ENCODE results near the gene ABHD12. TPM values are rescaled to one million over a fixed set of nuclear protein-coding genes. Genes with fewer than 3 reads are reported as not detected.

ABHD12 gene
- polyA plus RNA-seq, 1 donor (not counting 4 experiments of a cell fraction or from before 2014, with no cell fraction given), result 11.2 TPM

GRCh38 chr20:25325997-25326396 is 64.6 kb downstream of the ABHD12 start:
- no peaks in the 10 kb centered on the region for H4K20me1 ChIP-seq (ENCODE audit: control insufficient read depth, extremely low read depth, insufficient read depth, low read length)
- FAIRE-seq, result no peak
- dilution Hi-C loops (cut with MboI; ENCODE audit: extremely low pct_ligation_motif_present, low sequenced_read_pairs), result no loop called here

DNA sequence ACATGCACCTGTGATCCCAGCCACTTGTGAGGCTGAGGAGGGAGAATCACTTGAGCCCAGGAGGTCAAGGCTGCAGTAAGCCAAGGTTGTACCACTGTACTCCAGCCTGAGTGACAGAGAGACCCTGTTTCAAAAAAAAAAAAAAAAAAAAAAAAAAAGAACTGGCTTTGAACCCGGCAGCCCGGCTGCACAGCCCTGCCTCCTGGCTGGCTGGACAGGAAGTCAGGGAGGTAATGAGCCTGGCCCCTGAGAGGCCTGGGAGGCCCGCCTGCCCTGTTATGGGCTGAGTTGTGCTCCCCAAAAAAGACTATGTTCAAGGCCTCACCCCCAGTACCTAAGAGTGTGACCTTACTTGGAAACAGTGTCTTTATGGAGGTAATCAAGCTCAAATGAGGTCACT is 65.6 kb downstream of the ABHD12 start:
- dilution Hi-C loops (cut with MboI; ENCODE audit: extremely low pct_ligation_motif_present, low sequenced_read_pairs), result no loop called here
- no peaks in the 10 kb centered on the region for H3K9me1 ChIP-seq (ENCODE audit: control insufficient read depth, extremely low read depth, insufficient read depth, low read length)
- no peak overlapping the region for H3K27ac ChIP-seq (ENCODE audit: control insufficient read depth, insufficient read depth, low read length)
- no peak overlapping the region for H3K4me2 ChIP-seq (ENCODE audit: control insufficient read depth, extremely low read depth, insufficient read depth, low read depth, low read length)
- DNase-seq (ENCODE audit: low read depth, low spot score) (no peak), FAIRE-seq (no peak)
- H3K79me2 ChIP-seq (ENCODE audit: control insufficient read depth, insufficient read depth, low read length), result no peaks in the 10 kb centered on the region
- no peak overlapping the region for H3K9ac ChIP-seq (ENCODE audit: control insufficient read depth, extremely low read depth, insufficient read depth, low read length)
- H3K36me3 ChIP-seq (ENCODE audit: control insufficient read depth in 2 of 2, extremely low read depth in 1 of 2, insufficient read depth in 2 of 2, low read length in 2 of 2), result peaks cover 0 to 2% of the 10 kb centered on the region in 2 experiments
- no peaks in the 10 kb centered on the region for H3K4me1 ChIP-seq (ENCODE audit: control insufficient read depth, extremely low read depth, insufficient read depth, low read length)
- H3K9me3 ChIP-seq (ENCODE audit: control insufficient read depth, low read depth, low read length), result no peaks in the 10 kb centered on the region
- H3K4me3 ChIP-seq (ENCODE audit: control insufficient read depth in 2 of 3, extremely low read depth in 1 of 3, insufficient read depth in 2 of 3, low read depth in 1 of 3, low read length in 3 of 3), result no peak overlapping the region
- no peaks in the 10 kb centered on the region for H3K27me3 ChIP-seq (ENCODE audit: control insufficient read depth, extremely low read depth, insufficient read depth, low read length)
- no peaks in the 10 kb centered on the region for H4K20me1 ChIP-seq (ENCODE audit: control insufficient read depth, extremely low read depth, insufficient read depth, low read length)
- TF ChIP-seq, protein P1, sequence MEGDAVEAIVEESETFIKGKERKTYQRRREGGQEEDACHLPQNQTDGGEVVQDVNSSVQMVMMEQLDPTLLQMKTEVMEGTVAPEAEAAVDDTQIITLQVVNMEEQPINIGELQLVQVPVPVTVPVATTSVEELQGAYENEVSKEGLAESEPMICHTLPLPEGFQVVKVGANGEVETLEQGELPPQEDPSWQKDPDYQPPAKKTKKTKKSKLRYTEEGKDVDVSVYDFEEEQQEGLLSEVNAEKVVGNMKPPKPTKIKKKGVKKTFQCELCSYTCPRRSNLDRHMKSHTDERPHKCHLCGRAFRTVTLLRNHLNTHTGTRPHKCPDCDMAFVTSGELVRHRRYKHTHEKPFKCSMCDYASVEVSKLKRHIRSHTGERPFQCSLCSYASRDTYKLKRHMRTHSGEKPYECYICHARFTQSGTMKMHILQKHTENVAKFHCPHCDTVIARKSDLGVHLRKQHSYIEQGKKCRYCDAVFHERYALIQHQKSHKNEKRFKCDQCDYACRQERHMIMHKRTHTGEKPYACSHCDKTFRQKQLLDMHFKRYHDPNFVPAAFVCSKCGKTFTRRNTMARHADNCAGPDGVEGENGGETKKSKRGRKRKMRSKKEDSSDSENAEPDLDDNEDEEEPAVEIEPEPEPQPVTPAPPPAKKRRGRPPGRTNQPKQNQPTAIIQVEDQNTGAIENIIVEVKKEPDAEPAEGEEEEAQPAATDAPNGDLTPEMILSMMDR (optimal IDR thresholded peaks at IDR 0.05 in 1 of 3, IDR thresholded peaks at IDR 0.05 in 1 of 3, conservative IDR thresholded peaks at IDR 0.05 in 1 of 3; ENCODE audit: extremely low read depth in 1 of 3, insufficient read depth in 2 of 3, low read length in 3 of 3), result no peak
- TF ChIP-seq EZH2 (IDR thresholded peaks at IDR 0.05; ENCODE audit: low read length), result no peak
- H2AFZ ChIP-seq (ENCODE audit: control insufficient read depth, low read length), result no peak overlapping the region

More at GRCh38 chr20:25325997-25326396, 64.6 kb downstream of the ABHD12 start:
- H3K4me3 ChIP-seq (ENCODE audit: control insufficient read depth in 2 of 3, extremely low read depth in 1 of 3, insufficient read depth in 2 of 3, low read depth in 1 of 3, low read length in 3 of 3), result no peak overlapping the region
- TF ChIP-seq EZH2 (IDR thresholded peaks at IDR 0.05; ENCODE audit: low read length), result no peak
- TF ChIP-seq, protein P1 (optimal IDR thresholded peaks at IDR 0.05 in 1 of 3, IDR thresholded peaks at IDR 0.05 in 1 of 3, conservative IDR thresholded peaks at IDR 0.05 in 1 of 3; ENCODE audit: extremely low read depth in 1 of 3, insufficient read depth in 2 of 3, low read length in 3 of 3), result no peak
- no peaks in the 10 kb centered on the region for H3K4me1 ChIP-seq (ENCODE audit: control insufficient read depth, extremely low read depth, insufficient read depth, low read length)
- H3K27ac ChIP-seq (ENCODE audit: control insufficient read depth, insufficient read depth, low read length), result no peak overlapping the region
- no peak overlapping the region for H3K4me2 ChIP-seq (ENCODE audit: control insufficient read depth, extremely low read depth, insufficient read depth, low read depth, low read length)
- peaks cover 0 to 2% of the 10 kb centered on the region in 2 experiments for H3K36me3 ChIP-seq (ENCODE audit: control insufficient read depth in 2 of 2, extremely low read depth in 1 of 2, insufficient read depth in 2 of 2, low read length in 2 of 2)
- no peak overlapping the region for H2AFZ ChIP-seq (ENCODE audit: control insufficient read depth, low read length)
- H3K9me1 ChIP-seq (ENCODE audit: control insufficient read depth, extremely low read depth, insufficient read depth, low read length), result no peaks in the 10 kb centered on the region
- no peaks in the 10 kb centered on the region for H3K79me2 ChIP-seq (ENCODE audit: control insufficient read depth, insufficient read depth, low read length)
- DNase-seq (ENCODE audit: low read depth, low spot score), result no peak
- no peaks in the 10 kb centered on the region for H3K27me3 ChIP-seq (ENCODE audit: control insufficient read depth, extremely low read depth, insufficient read depth, low read length)
- H3K9ac ChIP-seq (ENCODE audit: control insufficient read depth, extremely low read depth, insufficient read depth, low read length), result no peak overlapping the region
- no peaks in the 10 kb centered on the region for H3K9me3 ChIP-seq (ENCODE audit: control insufficient read depth, low read depth, low read length)

All from keratinocyte (primary cell).